Inferior parietal cortex (tissue), 1 donor: ENCODE data around the gene VSX1.

ENCODE experiments used
- DNase-seq: peaks from one replicate; pipeline ENCODE4 v3.0.0-alpha.2; 2016; ENCODE audit errors: extremely low spot score

VSX1 gene

GRCh38 chr20:25065625-25066338 lies 16.2 kb downstream of the VSX1 start:
- peak; percentile 87 for DNase-seq

GRCh38 chr20:25065072-25065624 lies 16.8 kb downstream of the VSX1 start:
- no peak for DNase-seq

- DNase-seq: no peak
Measured at GRCh38 chr20:25064561-25065071, 17.3 kb downstream of the VSX1 start.

GRCh38 chr20:25063981-25064380 lies 18.0 kb downstream of the VSX1 start:
- DNase-seq: no peak

GRCh38 chr20:25063546-25063945 lies 18.4 kb downstream of the VSX1 start:
- DNase-seq: no peak

GRCh38 chr20:25062841-25063240 lies 19.1 kb downstream of the VSX1 start:
- DNase-seq: no peak

- no peak for DNase-seq
Measured at GRCh38 chr20:25061821-25062530, 20.0 kb downstream of the VSX1 start.

- DNase-seq: no peak
Measured at GRCh38 chr20:25061103-25061799, 20.7 kb downstream of the VSX1 start.

GRCh38 chr20:25059866-25060465 lies 22.0 kb downstream of the VSX1 start:
- no peak for DNase-seq

GRCh38 chr20:25058847-25059810 lies 22.8 kb downstream of the VSX1 start:
- DNase-seq: no peak

- DNase-seq: no peak
Measured at GRCh38 chr20:25058051-25058846, 23.7 kb downstream of the VSX1 start, which contains the start of gene ACSS1. ACSS1 (minus strand) TSS chr20:25058139; CDS start chr20:25058102, 37 bp downstream.

- peak; percentile 58 for DNase-seq
Measured at GRCh38 chr20:25057234-25058050, 24.5 kb downstream of the VSX1 start.

GRCh38 chr20:25056690-25057233 lies 25.2 kb downstream of the VSX1 start:
- no peak for DNase-seq

GRCh38 chr20:25055711-25056495 lies 26.0 kb downstream of the VSX1 start:
- no peak for DNase-seq

- no peak for DNase-seq
Measured at GRCh38 chr20:25054995-25055629, 26.8 kb downstream of the VSX1 start.

GRCh38 chr20:25054096-25054820 lies 27.7 kb downstream of the VSX1 start:
- no peak for DNase-seq
